Activated CD4-positive, alpha-beta T cell treated with anti-CD3 and anti-CD28 coated beads for 36 hours (primary cell): ENCODE results near the gene AP4M1. TPM values are rescaled to one million over a fixed set of nuclear protein-coding genes. Genes with fewer than 3 reads are reported as not detected.
"Not testable (repeated sequence)": the region's sequence is repeated elsewhere in the genome, so short reads cannot be mapped to it uniquely, and the experiment has no call there.

Source experiments
- ATAC-seq: fragments of 200-7000 bp; cut with Tn5 transposase; one replicate; pipeline ENCODE4 v1.10.0; 2021; ENCODE audit warnings: mild to moderate bottlenecking, moderate library complexity
- CTCF ChIA-PET: fragments of 350-600 bp; sonication (Branson Sonifier 250); formaldehyde crosslinking; loops from one replicate; lab custom pipeline; 2021; ENCODE audit warnings: antibody characterized with exemption; lab: Charles Lee
- POLR2A ChIA-PET: fragments of 350-600 bp; sonication (Branson Sonifier 250); formaldehyde crosslinking; loops from one replicate; lab custom pipeline; 2021; ENCODE audit warnings: antibody characterized with exemption, inconsistent platforms; lab: Charles Lee
- DNase-seq: peaks from one replicate; pipeline ENCODE4 v3.0.0-alpha.2; 2020
- H3K27ac Mint-ChIP-seq: one replicate; pipeline ENCODE4 v1.8.0; 2021; ENCODE audit warnings: mixed read lengths
- H3K27me3 Mint-ChIP-seq: one replicate; pipeline ENCODE4 v1.8.0; 2021; ENCODE audit warnings: mixed read lengths
- H3K36me3 Mint-ChIP-seq: one replicate; pipeline ENCODE4 v1.8.0; 2021; ENCODE audit warnings: low read depth, mixed read lengths
- H3K4me1 Mint-ChIP-seq: one replicate; pipeline ENCODE4 v1.8.0; 2021; ENCODE audit warnings: mixed read lengths
- H3K4me3 Mint-ChIP-seq: one replicate; pipeline ENCODE4 v1.8.0; 2021; ENCODE audit warnings: mild to moderate bottlenecking, moderate library complexity, mixed read lengths
- H3K9me3 Mint-ChIP-seq: one replicate; pipeline ENCODE4 v1.8.0; 2021; ENCODE audit warnings: low read depth, mixed read lengths
- intact Hi-C, 2 experiments: fragments of 100-400 bp; cut with DNase I in 1 of 2; cut with micrococcal nuclease in 1 of 2; formaldehyde crosslinking; loops; one replicate each; pipeline versions ENCODE4 v1.14.2 to v1.15.1; 2022 to 2024; cut with DNase I, micrococcal nuclease
- total RNA-seq, 2 experiments: library from RNA; stranded (reverse); gene quantifications; one replicate each; pipeline ENCODE4 v1.2.3, GENCODE V29; 2021

AP4M1 gene
- total RNA-seq, 2 experiments from 2014 or later: 8.8 to 10.4 TPM

DNA sequence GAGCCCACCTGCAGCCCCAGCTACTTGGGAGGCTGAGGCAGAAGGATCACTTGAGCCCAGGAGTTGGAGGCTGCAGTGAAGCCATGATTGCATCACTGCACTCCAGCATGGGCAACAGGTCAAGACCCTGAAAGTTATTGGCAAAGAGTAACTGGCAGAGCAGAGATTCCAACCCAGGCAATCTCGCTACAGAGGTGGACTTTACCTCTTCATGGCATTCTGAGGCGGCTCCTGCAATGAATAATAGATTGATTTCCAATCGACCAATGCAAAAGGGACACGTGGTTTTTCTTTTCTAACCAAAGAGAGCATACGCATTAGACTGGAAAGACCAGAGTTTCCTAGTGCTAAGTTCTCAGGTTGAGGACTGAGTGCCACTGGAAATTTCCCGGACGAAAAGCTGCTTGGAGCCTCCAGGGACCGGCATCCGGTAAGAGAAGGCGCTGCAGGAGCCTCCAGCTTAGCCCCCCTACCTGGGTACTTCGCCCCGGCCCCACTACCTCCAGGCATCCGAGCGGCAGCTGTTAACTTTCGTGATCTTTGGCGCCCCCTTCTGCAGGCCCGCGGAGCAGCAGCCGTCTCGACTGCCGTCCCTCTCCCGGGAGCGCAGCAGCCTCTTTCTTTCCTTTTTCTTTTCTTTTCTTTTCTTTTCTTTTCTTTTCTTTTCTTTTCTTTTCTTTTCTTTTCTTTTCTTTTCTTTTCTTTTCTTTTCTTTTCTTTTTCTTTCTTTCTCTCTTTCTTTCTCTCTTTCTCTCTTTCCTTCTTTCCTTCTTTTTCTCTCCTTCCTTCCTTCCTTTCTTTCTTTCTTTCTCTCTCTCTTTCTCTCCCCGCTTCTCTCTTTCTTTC, 29.4 kb downstream of the AP4M1 start:
- peaks cover 3% of the 10 kb centered on the region for H3K36me3 Mint-ChIP-seq
- ChIA-PET CTCF (interaction anchor here (0.5 to 5.0 kb wide), 24 partner anchors 10 to 328 kb away, joined by 3 to 41 read pairs (median 5); partner anchors contain the start of genes AP4M1, CNPY4, LAMTOR4 and MCM7), POLR2A (interaction anchor here (1.0 to 1.1 kb wide), 2 partner anchors 11 to 18 kb away, joined by 3 to 4 read pairs; partner anchors contain the start of gene LAMTOR4)
- peak; percentile 94 for DNase-seq
- H3K9me3 Mint-ChIP-seq: no peaks in the 10 kb centered on the region
- intact Hi-C loops: loop anchor here (1.0 to 5.0 kb wide), 6 partner anchors 50 to 219 kb away; partner anchors contain the start of gene ZNF3 (in 1 of the 2)
- ATAC-seq: peak; percentile 24
- no peaks in the 10 kb centered on the region for H3K27me3 Mint-ChIP-seq
- H3K4me3 Mint-ChIP-seq: peak overlapping the region; percentile 33
- H3K27ac Mint-ChIP-seq: no peak overlapping the region
- peaks cover 11% of the 10 kb centered on the region for H3K4me1 Mint-ChIP-seq

DNA sequence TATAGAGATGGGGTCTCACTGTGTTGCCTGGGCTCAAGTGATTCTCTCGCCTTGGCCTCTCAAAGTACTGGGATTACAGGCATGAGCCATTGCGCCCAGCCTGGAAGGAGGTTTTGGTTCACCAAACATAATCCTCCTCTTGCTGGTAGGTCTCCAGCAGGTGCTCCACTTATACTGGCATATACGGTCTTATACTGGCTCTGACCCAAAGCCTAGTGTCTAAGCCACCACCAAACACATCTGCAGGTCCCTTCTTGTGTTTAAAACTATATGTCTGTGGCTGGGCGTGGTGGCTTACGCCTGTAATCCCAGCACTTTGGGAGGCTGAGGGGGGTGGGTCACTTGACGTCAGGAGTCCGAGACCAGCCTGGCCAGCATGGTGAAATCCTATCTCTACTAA, 30.7 kb downstream of the AP4M1 start:
- Mint-ChIP-seq H3K4me1 (peaks cover 9% of the 10 kb centered on the region), H3K9me3 (no peaks in the 10 kb centered on the region), H3K27me3 (no peaks in the 10 kb centered on the region), H3K36me3 (no peaks in the 10 kb centered on the region), H3K27ac (no peak overlapping the region), H3K4me3 (no peak overlapping the region)
- ChIA-PET CTCF (interaction anchor here (0.6 to 5.0 kb wide), 26 partner anchors 8 to 321 kb away, joined by 3 to 41 read pairs (median 5); partner anchors contain the start of genes CNPY4, GPC2, LAMTOR4 and PVRIG), POLR2A (interaction anchor here (1.1 kb wide), 1 partner anchor 12 kb away, joined by 4 read pairs; no protein-coding TSS in a partner anchor)
- intact Hi-C loops: loop anchor here (1.0 to 5.0 kb wide), 6 partner anchors 89 to 318 kb away; no protein-coding TSS in a partner anchor
- DNase-seq (no peak), ATAC-seq (no peak)

DNA sequence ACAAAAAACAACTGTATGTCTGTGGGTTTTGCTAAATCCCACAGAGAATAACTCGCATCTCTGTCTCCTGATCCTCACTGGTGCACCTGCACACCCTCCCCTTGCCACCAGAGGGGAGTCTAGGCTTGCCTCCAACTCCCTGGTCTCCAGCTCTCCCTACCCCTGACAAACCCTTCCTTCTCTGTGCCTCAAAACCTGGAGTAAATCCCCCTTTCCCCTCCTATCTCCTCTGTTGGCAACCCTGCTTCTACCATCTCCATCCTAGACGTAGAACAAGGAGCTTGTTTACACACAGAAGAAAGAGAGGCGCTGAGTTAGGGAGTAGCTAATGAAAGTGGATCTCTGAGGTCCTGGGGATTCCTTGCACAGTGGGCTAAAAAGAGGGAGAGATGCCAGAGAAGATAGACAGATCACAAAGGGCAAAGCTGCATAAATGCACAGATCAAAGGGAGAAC, 31.3 kb downstream of the AP4M1 start:
- H3K9me3 Mint-ChIP-seq: no peaks in the 10 kb centered on the region
- ATAC-seq: peak; percentile 81

DNA sequence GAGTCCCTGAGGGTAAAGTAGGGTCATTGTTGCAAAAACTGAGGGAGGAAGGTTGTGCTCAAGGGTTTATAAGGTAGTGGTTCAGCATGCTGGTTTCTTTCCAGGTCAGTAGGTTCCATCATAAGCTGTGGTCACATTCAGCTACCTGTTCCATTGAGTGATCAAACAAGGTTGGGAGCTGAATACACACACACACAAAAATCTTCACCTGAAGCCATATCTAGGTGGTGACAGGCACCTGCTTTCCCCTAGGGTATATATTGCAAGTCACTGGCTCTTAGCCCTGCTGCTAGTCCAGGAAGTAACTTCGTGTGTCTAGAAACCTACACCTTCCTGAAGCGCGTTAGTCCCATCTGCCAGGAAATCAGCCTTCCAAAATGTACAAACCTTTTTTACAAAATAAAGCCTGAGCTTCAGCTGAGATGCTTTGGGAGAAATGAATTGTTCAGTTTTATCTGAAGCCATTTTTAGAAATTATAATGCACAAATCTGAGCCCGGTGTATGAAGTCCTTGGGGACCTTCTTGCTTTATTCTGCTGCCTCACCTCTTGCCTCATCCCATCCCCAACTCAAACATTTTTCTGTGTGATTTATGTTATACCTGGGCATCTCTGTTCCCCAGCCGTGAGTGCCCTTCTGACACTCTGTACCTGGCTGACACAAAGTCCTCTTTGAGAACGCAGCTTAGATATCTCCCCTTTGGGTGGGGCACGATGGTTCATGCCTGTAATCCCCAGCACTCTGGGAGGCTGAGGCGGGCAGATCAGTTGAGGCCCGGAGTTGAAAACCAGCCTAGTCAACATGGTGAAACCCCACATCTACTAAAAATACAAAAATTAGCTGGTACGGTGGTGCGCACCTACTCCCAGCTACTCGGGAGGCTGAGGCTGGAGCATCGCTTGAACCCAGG, 36.7 kb downstream of the AP4M1 start:
- Mint-ChIP-seq H3K27me3 (no peaks in the 10 kb centered on the region), H3K4me1 (peaks cover 9% of the 10 kb centered on the region), H3K9me3 (no peaks in the 10 kb centered on the region), H3K27ac (peak overlapping the region; percentile 21), H3K4me3 (no peak overlapping the region), H3K36me3 (no peaks in the 10 kb centered on the region)
- ChIA-PET CTCF (interaction anchor here (0.6 to 1.6 kb wide), 11 partner anchors 9 to 756 kb away, joined by 3 to 6 read pairs (median 4); partner anchors contain the start of gene LAMTOR4), POLR2A (interaction anchor here (0.6 kb wide), 1 partner anchor 12 kb away, joined by 4 read pairs; no protein-coding TSS in a partner anchor)
- intact Hi-C loops: no loop called here
- ATAC-seq (peak; percentile 47), DNase-seq (no peak)

More for the DNA sequence above, 31.3 kb downstream of the AP4M1 start:
- Mint-ChIP-seq H3K27ac (no peak overlapping the region), H3K36me3 (no peaks in the 10 kb centered on the region), H3K4me1 (peaks cover 10% of the 10 kb centered on the region), H3K4me3 (no peak overlapping the region), H3K27me3 (no peaks in the 10 kb centered on the region)
- DNase-seq: peak; percentile 82
- POLR2A ChIA-PET: interaction anchor here (0.7 kb wide), 1 partner anchor 19 kb away, joined by 3 read pairs; no protein-coding TSS in a partner anchor
- CTCF ChIA-PET: interaction anchor here (0.6 to 5.0 kb wide), 32 partner anchors 9 to 321 kb away, joined by 3 to 41 read pairs (median 4); partner anchors contain the start of genes CNPY4, GPC2, LAMTOR4 and MCM7
- intact Hi-C loops: loop anchor here (1.0 to 5.0 kb wide), 6 partner anchors 89 to 318 kb away; no protein-coding TSS in a partner anchor

DNA sequence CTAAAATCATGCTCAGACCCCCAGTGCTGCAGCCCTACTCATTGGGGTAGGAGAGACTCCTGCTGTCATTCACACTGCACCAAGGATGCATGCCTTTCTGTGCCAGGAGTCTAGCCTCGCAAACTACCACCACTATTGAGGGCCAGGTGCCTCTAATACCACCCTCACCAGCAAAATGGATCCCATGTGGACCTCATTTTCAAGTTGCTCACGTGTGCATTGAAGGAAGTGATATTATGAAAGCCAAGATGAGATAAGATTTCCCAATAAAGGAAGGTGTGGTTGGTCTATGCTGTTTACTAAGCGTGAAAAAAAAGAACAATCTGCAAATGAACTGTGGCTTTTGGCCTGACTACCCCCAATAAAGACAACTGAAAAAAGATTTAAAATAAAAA, 40.1 kb downstream of the AP4M1 start:
- intact Hi-C loops: loop anchor here in 1 of 2 experiments (10.0 kb wide), 1 partner anchor 203 kb away; no protein-coding TSS in a partner anchor
- Mint-ChIP-seq H3K36me3 (no peaks in the 10 kb centered on the region), H3K4me1 (peaks cover 9% of the 10 kb centered on the region), H3K27ac (no peak overlapping the region), H3K4me3 (no peak overlapping the region), H3K9me3 (no peaks in the 10 kb centered on the region), H3K27me3 (no peaks in the 10 kb centered on the region)
- no peak for DNase-seq
- ChIA-PET POLR2A (interaction anchor here (0.9 kb wide), 1 partner anchor 69 kb away, joined by 3 read pairs; no protein-coding TSS in a partner anchor), CTCF (interaction anchor here (0.5 to 5.2 kb wide), 3 partner anchors 10 to 107 kb away, joined by 3 to 33 read pairs (median 3); no protein-coding TSS in a partner anchor)
- no peak for ATAC-seq

DNA sequence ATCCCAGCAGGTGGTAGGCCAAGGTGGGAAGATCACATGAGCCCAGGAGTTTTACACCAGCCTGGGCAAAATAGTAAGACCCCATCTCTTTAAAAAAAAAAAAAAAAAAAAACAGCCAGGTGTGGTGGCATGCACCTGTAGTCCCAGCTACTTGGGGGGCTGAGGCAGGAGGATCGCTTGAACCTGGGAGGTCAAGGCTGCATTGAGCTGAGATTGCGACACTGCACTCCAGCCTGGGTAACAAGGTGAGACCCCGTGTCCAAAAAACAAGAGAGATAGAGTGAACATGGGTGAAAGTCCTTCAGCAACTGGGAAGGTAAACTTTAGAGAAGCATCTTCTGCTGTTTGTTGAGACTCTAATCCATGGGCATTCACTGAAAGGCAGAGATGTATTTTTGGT, 41.0 kb downstream of the AP4M1 start:
- Mint-ChIP-seq H3K9me3 (no peaks in the 10 kb centered on the region), H3K4me3 (no peak overlapping the region), H3K27ac (no peak overlapping the region), H3K36me3 (no peaks in the 10 kb centered on the region), H3K27me3 (no peaks in the 10 kb centered on the region), H3K4me1 (peaks cover 9% of the 10 kb centered on the region)
- DNase-seq (no peak), ATAC-seq (no peak)
- intact Hi-C loops: loop anchor here in 1 of 2 experiments (10.0 kb wide), 1 partner anchor 202 kb away; no protein-coding TSS in a partner anchor
- POLR2A ChIA-PET: no interaction called here
- CTCF ChIA-PET: interaction anchor here (0.6 to 5.2 kb wide), 4 partner anchors 11 to 86 kb away, joined by 3 to 33 read pairs (median 4); partner anchors contain the start of gene MBLAC1

DNA sequence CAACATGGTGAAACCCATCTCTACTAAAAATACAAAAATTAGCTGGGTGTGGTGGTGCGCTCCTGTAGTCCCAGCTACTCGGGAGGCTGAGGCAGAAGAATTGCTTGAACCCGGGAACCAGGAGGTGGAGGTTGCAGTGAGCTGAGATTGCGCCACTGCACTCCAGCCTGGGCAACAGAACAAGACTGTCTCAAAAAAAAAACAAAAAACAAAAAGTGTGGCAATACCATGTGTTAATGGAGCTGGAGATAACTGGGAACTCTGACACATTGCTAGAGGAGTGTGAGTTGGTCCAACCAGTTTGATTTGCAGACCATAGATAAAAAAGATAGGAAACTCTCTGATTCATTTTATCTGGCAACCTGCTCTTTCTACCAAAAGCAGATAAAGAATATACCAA, 44.9 kb downstream of the AP4M1 start:
- intact Hi-C loops: loop anchor here in 1 of 2 experiments (10.0 kb wide), 1 partner anchor 198 kb away; no protein-coding TSS in a partner anchor
- POLR2A ChIA-PET: interaction anchor here (0.6 to 0.7 kb wide), 2 partner anchors 22 to 25 kb away, joined by 3 read pairs; no protein-coding TSS in a partner anchor
- Mint-ChIP-seq H3K36me3 (peaks cover 13% of the 10 kb centered on the region), H3K4me1 (peaks cover 17% of the 10 kb centered on the region)
- not testable (repeated sequence) for H3K27me3 Mint-ChIP-seq, H3K4me3 Mint-ChIP-seq, ATAC-seq, H3K27ac Mint-ChIP-seq, DNase-seq, H3K9me3 Mint-ChIP-seq
- CTCF ChIA-PET: interaction anchor here (5.1 kb wide), 1 partner anchor 13 kb away, joined by 41 read pairs; no protein-coding TSS in a partner anchor

DNA sequence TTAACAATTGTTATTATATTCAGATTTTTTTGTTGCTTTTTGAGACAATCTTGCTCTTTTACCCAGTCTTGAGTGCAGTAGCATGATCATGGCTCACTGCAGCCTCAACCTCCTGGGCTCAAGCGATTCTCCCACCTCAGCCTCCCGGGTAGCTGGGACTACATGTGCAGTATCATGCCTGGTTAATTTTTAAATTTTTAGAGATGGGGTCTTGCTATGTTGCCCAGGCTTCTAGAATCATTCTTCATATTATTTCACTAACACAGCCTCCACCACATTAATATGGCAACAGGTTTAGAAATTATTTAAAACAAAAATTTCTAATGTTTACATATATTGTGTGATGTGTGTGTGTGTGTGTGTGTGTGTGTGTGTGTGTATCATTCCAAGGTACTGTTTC, 45.8 kb downstream of the AP4M1 start:
- intact Hi-C loops: loop anchor here in 1 of 2 experiments (10.0 kb wide), 1 partner anchor 198 kb away; no protein-coding TSS in a partner anchor
- no peak overlapping the region for H3K4me3 Mint-ChIP-seq
- H3K27ac Mint-ChIP-seq: no peak overlapping the region
- DNase-seq (no peak), ATAC-seq (no peak)
- ChIA-PET POLR2A (interaction anchor here (0.7 kb wide), 1 partner anchor 19 kb away, joined by 3 read pairs; no protein-coding TSS in a partner anchor), CTCF (interaction anchor here (1.0 to 5.1 kb wide), 3 partner anchors 14 to 260 kb away, joined by 3 to 41 read pairs (median 9); no protein-coding TSS in a partner anchor)
- H3K9me3 Mint-ChIP-seq: no peaks in the 10 kb centered on the region
- H3K27me3 Mint-ChIP-seq: no peaks in the 10 kb centered on the region
- peaks cover 22% of the 10 kb centered on the region for H3K4me1 Mint-ChIP-seq
- peaks cover 21% of the 10 kb centered on the region for H3K36me3 Mint-ChIP-seq

DNA sequence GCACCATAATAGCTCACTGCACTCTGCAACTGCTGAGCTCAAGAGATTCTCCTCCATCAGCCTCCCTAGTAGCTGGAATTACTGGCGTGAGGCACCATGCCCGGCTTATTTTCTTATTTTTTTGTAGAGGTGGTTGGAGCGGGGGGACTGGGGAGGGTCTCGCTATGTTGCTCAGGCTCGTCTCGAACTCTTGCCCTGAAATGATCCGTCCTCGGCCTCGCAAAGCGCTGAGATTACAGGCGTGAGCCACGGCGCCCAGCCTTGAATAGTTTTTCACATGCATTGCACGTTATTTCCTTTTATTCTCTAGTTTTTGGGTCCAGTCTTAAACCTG, 46.7 kb downstream of the AP4M1 start:
- ChIA-PET POLR2A (interaction anchor here (0.7 to 1.6 kb wide), 10 partner anchors 18 to 650 kb away, joined by 3 to 11 read pairs (median 4); partner anchors contain the start of genes AP4M1, GPC2, MBLAC1 and MEPCE), CTCF (interaction anchor here (0.9 to 5.1 kb wide), 7 partner anchors 10 to 557 kb away, joined by 3 to 41 read pairs (median 3); partner anchors contain the start of gene MBLAC1)
- Mint-ChIP-seq H3K9me3 (no peaks in the 10 kb centered on the region), H3K4me3 (peak overlapping the region; percentile 94), H3K36me3 (peaks cover 28% of the 10 kb centered on the region), H3K4me1 (peaks cover 26% of the 10 kb centered on the region), H3K27me3 (no peaks in the 10 kb centered on the region), H3K27ac (peak overlapping the region; percentile 97)
- intact Hi-C loops: loop anchor here (1.0 to 10.0 kb wide), 13 partner anchors 10 to 438 kb away; partner anchors contain the start of genes GPC2 (in 2 of the 2), STAG3 (in 2 of the 2), TRAPPC14 (in 2 of the 2) and AP4M1 (in 1 of the 2)
- ATAC-seq (peak; percentile 6), DNase-seq (no peak)
